H1 (cell line): ENCODE data around the gene GPR157. TPM values are rescaled to one million over a fixed set of nuclear protein-coding genes. Genes with fewer than 3 reads are reported as not detected.

Experiments
- CTCF ChIA-PET: fragments of 300-600 bp; sonication (Branson Sonifier 250); formaldehyde crosslinking; loops from one replicate; lab custom pipeline; 2021; ENCODE audit not compliant: partially characterized antibody; lab: Charles Lee
- POLR2A ChIA-PET: fragments of 300-600 bp; sonication (Branson Sonifier 250); formaldehyde crosslinking; loops from one replicate; lab custom pipeline; 2021; ENCODE audit warnings: inconsistent platforms; ENCODE audit not compliant: partially characterized antibody; lab: Charles Lee
- DNase-seq, 2 experiments: peaks; one replicate each; pipeline versions ENCODE4 v3.0.0 to v3.0.0-alpha.2; 2010 to 2022; ENCODE audit warnings: low spot score in 2 of 2, low read depth in 1 of 2, mixed read lengths in 1 of 2
- FAIRE-seq: peaks from 2 replicates; lab custom pipeline; 2011; peaks lifted over from hg19 to GRCh38; lab: Jason Lieb, UNC
- H2AFZ ChIP-seq: 2 replicates; pipeline ENCODE4 v1.8.1; 2012; ENCODE audit warnings: low read length, inconsistent platforms
- H2AK5ac ChIP-seq: 2 replicates; pipeline ENCODE4 v1.6.1; 2013; ENCODE audit warnings: low read depth, low read length
- H2BK120ac ChIP-seq: replicated peaks from 2 replicates; pipeline ENCODE3; 2013; ENCODE audit warnings: low read depth, low read length, inconsistent platforms
- H2BK12ac ChIP-seq: 2 replicates; pipeline ENCODE4 v1.6.1; 2013; ENCODE audit warnings: low read depth, low read length
- H2BK15ac ChIP-seq: 2 replicates; pipeline ENCODE4 v1.6.1; 2013; ENCODE audit warnings: low read length
- H2BK20ac ChIP-seq: 2 replicates; pipeline ENCODE4 v1.6.1; 2013; ENCODE audit warnings: low read length
- H2BK5ac ChIP-seq: 2 replicates; pipeline ENCODE4 v1.6.1; 2013; ENCODE audit warnings: low read depth, low read length
- H3K14ac ChIP-seq: 2 replicates; pipeline ENCODE4 v1.6.1; 2013; ENCODE audit warnings: inconsistent platforms; ENCODE audit not compliant: insufficient read length
- H3K18ac ChIP-seq: 2 replicates; pipeline ENCODE4 v1.6.1; 2013; ENCODE audit warnings: low read length; ENCODE audit errors: extremely low read depth
- H3K23ac ChIP-seq: 2 replicates; pipeline ENCODE4 v1.6.1; 2013; ENCODE audit warnings: inconsistent platforms; ENCODE audit not compliant: insufficient read length
- H3K23me2 ChIP-seq: 2 replicates; pipeline ENCODE4 v1.6.1; 2013; ENCODE audit warnings: low read depth, low read length
- H3K27ac ChIP-seq: 2 replicates; pipeline ENCODE4 v1.6.1; 2011; ENCODE audit warnings: low read depth, low read length, inconsistent platforms
- H3K27me3 ChIP-seq, 4 experiments: replicated peaks in 1 of 4; 1 replicate in 1 of 4; 2 replicates in 3 of 4; pipeline versions ENCODE4 v1.6.1 to v1.8.1; 2011 to 2013; ENCODE audit warnings: low read length in 3 of 4, mild to moderate bottlenecking in 3 of 4, inconsistent platforms in 2 of 4, mixed read lengths in 2 of 4, moderate library complexity in 1 of 4; ENCODE audit not compliant: control insufficient read depth in 3 of 4, insufficient read depth in 3 of 4; ENCODE audit errors: extremely low read depth in 1 of 4
- H3K36me3 ChIP-seq, 4 experiments: 2 replicates each; pipeline versions ENCODE4 v1.6.1 to v1.8.1; 2011 to 2013; ENCODE audit warnings: mild to moderate bottlenecking in 4 of 4, low read length in 3 of 4, moderate library complexity in 2 of 4, control low read depth in 1 of 4, inconsistent platforms in 1 of 4; ENCODE audit not compliant: insufficient read depth in 4 of 4, control insufficient read depth in 2 of 4
- H3K4ac ChIP-seq: replicated peaks from 2 replicates; pipeline ENCODE3; 2013; ENCODE audit warnings: low read length, low read depth, mixed read lengths, inconsistent platforms; ENCODE audit not compliant: insufficient read length
- H3K4me1 ChIP-seq, 4 experiments: replicated peaks in 1 of 4; 1 replicate in 1 of 4; 2 replicates in 3 of 4; pipeline versions ENCODE4 v1.6.1 to v1.8.1; 2011 to 2013; ENCODE audit warnings: low read length in 3 of 4, inconsistent platforms in 2 of 4, mixed read lengths in 1 of 4; ENCODE audit not compliant: insufficient read depth in 4 of 4, control insufficient read depth in 3 of 4
- H3K4me2 ChIP-seq, 2 experiments: 2 replicates each; pipeline versions ENCODE4 v1.6.1 to v1.8.1; 2011 to 2013; ENCODE audit warnings: low read depth in 2 of 2, low read length in 2 of 2, control low read depth in 1 of 2, inconsistent platforms in 1 of 2, mild to moderate bottlenecking in 1 of 2; ENCODE audit not compliant: insufficient read depth in 1 of 2
- H3K4me3 ChIP-seq, 4 experiments: fragments of 200-600, 300-600 bp in 1 of 4; sonication (generic), shearing (Covaris generic), sonication (Bioruptor Twin) in 1 of 4; 2 replicates each; pipeline versions ENCODE4 v1.5.1 to v1.8.1; 2011 to 2016; ENCODE audit warnings: low read length in 4 of 4, low read depth in 3 of 4, control low read depth in 2 of 4, inconsistent platforms in 2 of 4, mild to moderate bottlenecking in 2 of 4, mixed read lengths in 1 of 4, moderate library complexity in 1 of 4; ENCODE audit not compliant: insufficient read depth in 2 of 4; ENCODE audit errors: extremely low read depth in 1 of 4
- H3K56ac ChIP-seq: replicated peaks from 2 replicates; pipeline ENCODE3; 2013; ENCODE audit warnings: low read depth, mild to moderate bottlenecking, mixed read lengths, low read length, inconsistent platforms; ENCODE audit not compliant: insufficient read length
- H3K79me1 ChIP-seq: 2 replicates; pipeline ENCODE4 v1.6.1; 2013; ENCODE audit warnings: low read depth, low read length, control low read depth
- H3K79me2 ChIP-seq, 2 experiments: 2 replicates each; pipeline versions ENCODE4 v1.6.1 to v1.8.1; 2012 to 2013; ENCODE audit warnings: low read length in 2 of 2, mild to moderate bottlenecking in 2 of 2, inconsistent platforms in 1 of 2; ENCODE audit not compliant: insufficient read depth in 2 of 2, control insufficient read depth in 1 of 2
- H3K9ac ChIP-seq, 4 experiments: replicated peaks in 1 of 4; 1 replicate in 1 of 4; 2 replicates in 3 of 4; pipeline versions ENCODE4 v1.6.1 to v1.8.1; 2011 to 2013; ENCODE audit warnings: low read depth in 3 of 4, low read length in 3 of 4, control low read depth in 2 of 4, mild to moderate bottlenecking in 2 of 4, moderate library complexity in 2 of 4, inconsistent platforms in 1 of 4; ENCODE audit errors: extremely low read depth in 1 of 4
- H3K9me3 ChIP-seq, 2 experiments: 2 replicates each; pipeline versions ENCODE4 v1.6.1 to v1.8.1; 2012 to 2013; ENCODE audit warnings: mild to moderate bottlenecking in 2 of 2, moderate library complexity in 2 of 2, control low read depth in 1 of 2, inconsistent platforms in 1 of 2, low read depth in 1 of 2, low read length in 1 of 2, mixed read lengths in 1 of 2; ENCODE audit not compliant: insufficient read depth in 2 of 2
- H4K20me1 ChIP-seq, 2 experiments: replicated peaks in 1 of 2; 2 replicates each; pipeline versions ENCODE3 to v1.8.1; 2011 to 2013; ENCODE audit warnings: inconsistent platforms in 2 of 2, low read length in 2 of 2, mild to moderate bottlenecking in 1 of 2; ENCODE audit not compliant: insufficient read depth in 2 of 2, control insufficient read depth in 1 of 2
- H4K5ac ChIP-seq: 2 replicates; pipeline ENCODE4 v1.6.1; 2013; ENCODE audit warnings: low read length, low read depth, mixed read lengths, inconsistent platforms; ENCODE audit not compliant: insufficient read length
- H4K8ac ChIP-seq: 2 replicates; pipeline ENCODE4 v1.8.0; 2013; ENCODE audit warnings: mild to moderate bottlenecking, moderate library complexity, low read length, inconsistent platforms; ENCODE audit not compliant: insufficient read depth; ENCODE audit errors: extremely low read depth
- H4K91ac ChIP-seq: replicated peaks from 2 replicates; pipeline ENCODE3; 2013; ENCODE audit warnings: low read length, mixed read lengths, inconsistent platforms; ENCODE audit not compliant: insufficient read length
- BCL11A ChIP-seq, 2 experiments: IDR thresholded peaks; one replicate each; pipeline ENCODE4 v1.6.1; 2011; ENCODE audit warnings: low read depth in 2 of 2, low read length in 2 of 2, mild to moderate bottlenecking in 2 of 2
- CHD1 ChIP-seq: IDR thresholded peaks from 2 replicates; pipeline ENCODE4 v1.6.1; 2012; ENCODE audit warnings: low read depth, low read length, improper control_type of control experiment
- CREB1 ChIP-seq: IDR thresholded peaks from 2 replicates; pipeline ENCODE4 v1.6.1; 2012; ENCODE audit warnings: inconsistent platforms
- E2F6 ChIP-seq: IDR thresholded peaks from 2 replicates; pipeline ENCODE4 v1.6.1; 2012; ENCODE audit warnings: inconsistent platforms
- EP300 ChIP-seq, 2 experiments: IDR thresholded peaks; 1 replicate in 1 of 2; 2 replicates in 1 of 2; pipeline ENCODE4 v1.6.1; 2011 to 2012; ENCODE audit warnings: low read depth in 2 of 2, low read length in 2 of 2, mild to moderate bottlenecking in 2 of 2, borderline replicate concordance in 1 of 2, inconsistent platforms in 1 of 2, moderate library complexity in 1 of 2
- HDAC6 ChIP-seq: IDR thresholded peaks from one replicate; pipeline ENCODE4 v1.7.1; 2012; ENCODE audit warnings: low read depth, mild to moderate bottlenecking, inconsistent platforms, low read length, moderate library complexity
- JUN ChIP-seq: IDR thresholded peaks from 2 replicates; pipeline ENCODE4 v1.6.1; 2011; ENCODE audit warnings: low read depth, mild to moderate bottlenecking, improper control_type of control experiment, low read length
- KDM1A ChIP-seq: fragments of 200-600, 300-600 bp; sonication (generic); IDR thresholded peaks from 2 replicates; pipeline ENCODE4 v1.7.1; 2016; ENCODE audit warnings: mild to moderate bottlenecking, low read length, borderline replicate concordance
- MAX ChIP-seq: IDR thresholded peaks from 2 replicates; pipeline ENCODE4 v1.6.1; 2012; ENCODE audit warnings: inconsistent platforms
- RBBP5 ChIP-seq: IDR thresholded peaks from 2 replicates; pipeline ENCODE4 v1.7.1; 2012; ENCODE audit warnings: low read depth, mild to moderate bottlenecking, inconsistent platforms, low read length, moderate library complexity, borderline replicate concordance
- SAP30 ChIP-seq: fragments of 300-600 bp; sonication (generic); IDR thresholded peaks from 2 replicates; pipeline ENCODE4 v1.7.1; 2012; ENCODE audit warnings: low read length, moderate library complexity, mild to moderate bottlenecking, inconsistent platforms; ENCODE audit not compliant: insufficient read depth, insufficient replicate concordance
- SUZ12 ChIP-seq: fragments of 200-600 bp; sonication (generic); IDR thresholded peaks from 2 replicates; pipeline ENCODE4 v1.6.1; 2012; ENCODE audit warnings: mild to moderate bottlenecking, inconsistent platforms, low read length, moderate library complexity, mixed read lengths
- TAF1 ChIP-seq: IDR thresholded peaks from 2 replicates; pipeline ENCODE4 v1.6.1; 2011; ENCODE audit warnings: mild to moderate bottlenecking, low read depth, low read length
- WGBS, 2 experiments: shearing (Covaris generic) in 1 of 2; methylation state at CpG; one replicate each; pipeline versions ENCODE4 v1.1.6 to v1.1.7; 2013 to 2015; ENCODE audit warnings: low lambda C conversion rate in 2 of 2, mixed read lengths in 2 of 2, inconsistent platforms in 1 of 2, low coverage in 1 of 2, missing lambda C conversion rate in 1 of 2; ENCODE audit not compliant: insufficient replicate concordance in 2 of 2, insufficient coverage in 1 of 2, insufficient read length in 1 of 2; ENCODE audit errors: extremely low coverage in 1 of 2, missing lambda C conversion rate in 1 of 2; 5-methylcytosine and 5-hydroxymethylcytosine counted together
- polyA plus RNA-seq, 7 experiments: library from polyadenylated mRNA; depleted of rRNA in 3 of 7; stranded (reverse) in 5 of 7; unstranded in 2 of 7; fragments of >200 nt in 5 of 7; fragments of 200-250 nt in 2 of 7; gene quantifications; 1 replicate in 5 of 7; 2 replicates in 1 of 7; 4 replicates in 1 of 7; pipeline versions ENCODE4 v1.2.1 to v1.2.3, GENCODE V29; 2011 to 2013; ENCODE audit warnings: missing spikeins in 2 of 7, mixed read lengths in 2 of 7
- total RNA-seq: library from RNA; stranded (reverse); fragmentation: NEBNext Ultra II Directional; extraction: Animal tissue kit (Norgen Biotek cat#: 25700); gene quantifications from 2 replicates; pipeline ENCODE4 v1.2.1, GENCODE V29; 2021

The GPR157 gene
- total and polyA plus RNA-seq, 2 of the 8 experiments (the other 6 are each of a cell fraction or from before 2014, with no cell fraction given), result 1.0 to 11.0 TPM

- no peaks in the 10 kb centered on the region for H3K4me1 ChIP-seq
- H3K36me3 ChIP-seq, result no peaks in the 10 kb centered on the region
- H2AK5ac ChIP-seq, result no peak overlapping the region
- H2BK15ac ChIP-seq, result no peak overlapping the region
- H3K14ac ChIP-seq, result no peak overlapping the region
- TF ChIP-seq EP300 (IDR thresholded peaks at IDR 0.05; ENCODE audit: borderline replicate concordance in 1 of 2, low read depth in 2 of 2, low read length in 2 of 2), result no peak
- no peak for TF ChIP-seq BCL11A (IDR thresholded peaks at IDR 0.05; ENCODE audit: low read depth in 2 of 2, low read length in 2 of 2)
- no peak for TF ChIP-seq RBBP5
- TF ChIP-seq E2F6, result no peak
- TF ChIP-seq HDAC6, result no peak
- TF ChIP-seq CREB1, result no peak
- no peak for TF ChIP-seq JUN
- no peak for TF ChIP-seq SUZ12
- TF ChIP-seq KDM1A, result no peak
- TF ChIP-seq TAF1, result no peak
- no peak for TF ChIP-seq SAP30
- no peak for TF ChIP-seq CHD1
- TF ChIP-seq MAX, result no peak
- TF ChIP-seq, all 59 proteins: peak for 0
- H2BK12ac ChIP-seq, result no peak overlapping the region
- H4K91ac ChIP-seq, result no peak overlapping the region
- no peak overlapping the region for H2AFZ ChIP-seq
- H3K23me2 ChIP-seq, result no peaks in the 10 kb centered on the region
- no peak for DNase-seq
- no peak overlapping the region for H3K23ac ChIP-seq
- FAIRE-seq, result no peak
- H2BK5ac ChIP-seq, result no peak overlapping the region
- WGBS, 2 experiments, result 78% methylated on average over 6 of the region's 6 CpGs; no CpG with 5 or more reads in 1 of the 2 experiments
- no peak overlapping the region for H4K5ac ChIP-seq
- no peaks in the 10 kb centered on the region for H3K27me3 ChIP-seq
- H2BK120ac ChIP-seq, result no peak overlapping the region
- no peak overlapping the region for H3K9ac ChIP-seq
- no peaks in the 10 kb centered on the region for H4K20me1 ChIP-seq
- no peak overlapping the region for H3K4ac ChIP-seq
- CTCF ChIA-PET, result interaction anchor here (0.6 to 4.3 kb wide), 4 partner anchors 20 to 81 kb away, joined by 3 to 20 read pairs (median 4); no protein-coding TSS in a partner anchor
- H3K18ac ChIP-seq, result no peak overlapping the region
- no peak overlapping the region for H4K8ac ChIP-seq
- H3K4me2 ChIP-seq, result no peak overlapping the region
- no peak overlapping the region for H3K27ac ChIP-seq
- H3K79me1 ChIP-seq, result no peaks in the 10 kb centered on the region
- no peak overlapping the region for H3K56ac ChIP-seq
- no peak overlapping the region for H3K4me3 ChIP-seq
- no peak overlapping the region for H2BK20ac ChIP-seq
- POLR2A ChIA-PET, result no interaction called here
- no peaks in the 10 kb centered on the region for H3K79me2 ChIP-seq
- H3K9me3 ChIP-seq, result no peaks in the 10 kb centered on the region
Measured at GRCh38 chr1:9080705-9081291, 48.1 kb downstream of the GPR157 start.
